BLaER1 treated with 17β-estradiol and CSF1 and Interleukin-3, amounts not matched to agents 10 nM and 100 nM (cell line): ENCODE results near the gene RGS16.
A peak's percentile ranks its signal among the peaks of the same experiment; 100 is the strongest.

ENCODE experiments used
- H3K27ac ChIP-seq, 11 experiments: shearing (Covaris generic); formaldehyde crosslinking; 2 replicates each; pipeline ENCODE4 v1.8.1; 2022
- H3K27me3 ChIP-seq, 11 experiments: shearing (Covaris generic); formaldehyde crosslinking; 2 replicates each; pipeline ENCODE4 v1.8.1; 2022
- H3K36me3 ChIP-seq, 11 experiments: shearing (Covaris generic); formaldehyde crosslinking; 2 replicates each; pipeline ENCODE4 v1.8.1; 2022
- H3K4me1 ChIP-seq, 10 experiments: shearing (Covaris generic); formaldehyde crosslinking; 2 replicates each; pipeline ENCODE4 v1.8.1; 2022
- H3K4me2 ChIP-seq, 11 experiments: shearing (Covaris generic); formaldehyde crosslinking; 2 replicates each; pipeline ENCODE4 v1.8.1; 2022
- H3K4me3 ChIP-seq, 10 experiments: shearing (Covaris generic); formaldehyde crosslinking; 2 replicates each; pipeline ENCODE4 v1.8.1; 2022
- H3K9ac ChIP-seq, 11 experiments: shearing (Covaris generic); formaldehyde crosslinking; 2 replicates each; pipeline ENCODE4 v1.8.1; 2022
- H3K9me3 ChIP-seq, 11 experiments: shearing (Covaris generic); formaldehyde crosslinking; replicated peaks in 1 of 11; 2 replicates each; pipeline ENCODE4 v1.8.1; 2022
- H4K20me1 ChIP-seq, 11 experiments: shearing (Covaris generic); formaldehyde crosslinking; 2 replicates each; pipeline ENCODE4 v1.8.1; 2022
- Cebpa-rat ChIP-seq, 11 experiments: shearing (Covaris generic); IDR thresholded peaks; 2 replicates each; pipeline ENCODE4 v1.8.1; 2022

The RGS16 gene, protein sequence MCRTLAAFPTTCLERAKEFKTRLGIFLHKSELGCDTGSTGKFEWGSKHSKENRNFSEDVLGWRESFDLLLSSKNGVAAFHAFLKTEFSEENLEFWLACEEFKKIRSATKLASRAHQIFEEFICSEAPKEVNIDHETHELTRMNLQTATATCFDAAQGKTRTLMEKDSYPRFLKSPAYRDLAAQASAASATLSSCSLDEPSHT

GRCh38 chr1:182604175-182605164 is at the start of gene RGS16:
TSS of gene RGS16 (minus strand) at chr1:182604389. CDS start at chr1:182604259, 130 bp downstream.
- Histone ChIP-seq H3K4me1 (peaks cover 71 to 86% (median 82%) of the 10 kb centered on the region in 10 experiments), H4K20me1 (peaks cover 0 to 47% (median 35%) of the 10 kb centered on the region in 11 experiments; a peak in 17 of 22 replicates), H3K27ac (peak within 1 kb of the TSS in 10 of 11 experiments; percentile 55 to 84 (median 68); a peak in 20 of 22 replicates), H3K27me3 (0 out of 22 replicates have a peak, but pooled peaks cover 0 to 4% (median 0%) of the 10 kb centered on the region in 11 experiments), H3K9ac (peak within 1 kb of the TSS; percentile 67 to 88 (median 75)), H3K9me3 (no peaks in the 10 kb centered on the region), H3K36me3 (peaks cover 15 to 38% (median 29%) of the 10 kb centered on the region in 11 experiments; a peak in 21 of 22 replicates), H3K4me2 (peak within 1 kb of the TSS; percentile 91 to 98 (median 96)), H3K4me3 (peak within 1 kb of the TSS; percentile 62 to 86 (median 72))
- no peak for TF ChIP-seq Cebpa-rat (IDR thresholded peaks at IDR 0.05)

DNA sequence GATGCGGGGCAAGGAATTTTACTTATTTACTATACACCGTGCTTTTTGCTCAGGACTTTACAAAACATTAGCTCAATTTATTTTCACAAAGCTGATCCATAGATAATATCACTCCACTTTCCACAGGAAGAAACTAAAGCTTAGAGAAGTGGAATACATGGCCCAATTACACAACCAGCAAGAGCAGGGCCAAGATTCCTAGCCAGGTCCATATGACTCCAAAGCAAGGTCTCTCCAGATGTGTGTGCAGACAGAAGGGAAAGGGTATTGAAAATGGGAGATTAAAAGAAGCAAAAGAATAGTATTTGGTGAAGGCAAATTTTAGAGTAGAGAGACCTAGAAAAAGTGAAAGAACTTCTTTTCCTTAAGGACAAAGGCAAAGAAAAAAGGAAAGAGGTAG is 49.8 kb upstream of the RGS16 start:
- Histone ChIP-seq H3K27me3 (no peaks in the 10 kb centered on the region), H3K36me3 (no peaks in the 10 kb centered on the region), H3K9ac (no peak overlapping the region), H3K4me1 (peaks cover 0 to 23% (median 3%) of the 10 kb centered on the region in 10 experiments; a peak in 9 of 20 replicates), H3K4me2 (no peak overlapping the region), H3K27ac (no peak overlapping the region), H4K20me1 (no peaks in the 10 kb centered on the region), H3K9me3 (no peaks in the 10 kb centered on the region), H3K4me3 (no peak overlapping the region)
- no peak for TF ChIP-seq Cebpa-rat (IDR thresholded peaks at IDR 0.05)

GRCh38 chr1:182652933-182653332 is 48.7 kb upstream of the RGS16 start:
- no peak overlapping the region for H3K9ac ChIP-seq
- no peaks in the 10 kb centered on the region for H3K9me3 ChIP-seq
- no peaks in the 10 kb centered on the region for H3K36me3 ChIP-seq
- no peaks in the 10 kb centered on the region for H4K20me1 ChIP-seq
- H3K27ac ChIP-seq, result no peak overlapping the region; a peak in 1 of 22 replicates
- no peak overlapping the region for H3K4me3 ChIP-seq
- no peaks in the 10 kb centered on the region for H3K27me3 ChIP-seq
- H3K4me1 ChIP-seq, result peaks cover 0 to 23% (median 4%) of the 10 kb centered on the region in 10 experiments; a peak in 9 of 20 replicates
- no peak for TF ChIP-seq Cebpa-rat (IDR thresholded peaks at IDR 0.05)
- H3K4me2 ChIP-seq, result peak overlapping the region in 4 of 11 experiments; percentile 6 to 42 (median 14); a peak in 5 of 22 replicates

- H3K4me2 ChIP-seq, result no peak overlapping the region
- TF ChIP-seq Cebpa-rat (IDR thresholded peaks at IDR 0.05), result no peak
- no peaks in the 10 kb centered on the region for H3K36me3 ChIP-seq
- no peak overlapping the region for H3K27ac ChIP-seq
- H3K4me3 ChIP-seq, result no peak overlapping the region
- H3K9me3 ChIP-seq, result no peaks in the 10 kb centered on the region
- H4K20me1 ChIP-seq, result no peaks in the 10 kb centered on the region
- no peak overlapping the region for H3K9ac ChIP-seq
- H3K4me1 ChIP-seq, result peaks cover 0 to 23% (median 4%) of the 10 kb centered on the region in 10 experiments; a peak in 9 of 20 replicates
- no peaks in the 10 kb centered on the region for H3K27me3 ChIP-seq
These were observed 47.1 kb upstream of the RGS16 start for GRCh38 chr1:182651339-182651724.

- no peak overlapping the region for H3K4me3 ChIP-seq
- H4K20me1 ChIP-seq, result no peaks in the 10 kb centered on the region
- no peak overlapping the region for H3K27ac ChIP-seq
- no peak overlapping the region for H3K9ac ChIP-seq
- no peaks in the 10 kb centered on the region for H3K36me3 ChIP-seq
- no peak overlapping the region for H3K4me2 ChIP-seq
- TF ChIP-seq Cebpa-rat (IDR thresholded peaks at IDR 0.05), result no peak
- H3K27me3 ChIP-seq, result no peaks in the 10 kb centered on the region
- no peaks in the 10 kb centered on the region for H3K9me3 ChIP-seq
- peaks cover 0 to 23% (median 4%) of the 10 kb centered on the region in 10 experiments; a peak in 9 of 20 replicates for H3K4me1 ChIP-seq
These were observed 46.6 kb upstream of the RGS16 start for GRCh38 chr1:182650678-182651338.

DNA sequence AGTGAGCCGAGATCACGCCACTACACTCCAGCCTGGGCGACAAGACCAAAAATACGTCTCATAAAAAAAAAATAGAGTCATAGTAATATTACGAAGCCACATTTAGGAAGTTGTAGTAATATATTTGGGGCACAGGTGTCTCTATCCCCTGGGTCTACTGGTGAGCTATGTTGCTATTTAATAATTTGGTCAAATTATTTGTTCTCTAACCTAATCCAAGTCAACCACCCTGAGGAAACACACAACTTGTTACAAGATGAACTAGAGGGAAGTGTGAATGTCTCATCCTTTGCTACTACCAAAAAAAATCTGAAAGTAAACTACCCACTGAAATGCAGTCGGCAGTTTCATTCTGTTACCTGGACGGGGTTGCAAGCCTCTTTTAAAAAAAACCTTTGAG is 44.9 kb upstream of the RGS16 start:
- Histone ChIP-seq H3K9me3 (no peaks in the 10 kb centered on the region; a peak in 1 of 22 replicates), H3K4me3 (no peak overlapping the region), H4K20me1 (no peaks in the 10 kb centered on the region), H3K27me3 (no peaks in the 10 kb centered on the region), H3K36me3 (no peaks in the 10 kb centered on the region), H3K4me1 (peaks cover 8 to 18% (median 14%) of the 10 kb centered on the region in 10 experiments; a peak in 17 of 20 replicates), H3K27ac (no peak overlapping the region), H3K4me2 (peak overlapping the region in 2 of 11 experiments; percentile 18 to 19; a peak in 2 of 22 replicates), H3K9ac (no peak overlapping the region)
- no peak for TF ChIP-seq Cebpa-rat (IDR thresholded peaks at IDR 0.05)

DNA sequence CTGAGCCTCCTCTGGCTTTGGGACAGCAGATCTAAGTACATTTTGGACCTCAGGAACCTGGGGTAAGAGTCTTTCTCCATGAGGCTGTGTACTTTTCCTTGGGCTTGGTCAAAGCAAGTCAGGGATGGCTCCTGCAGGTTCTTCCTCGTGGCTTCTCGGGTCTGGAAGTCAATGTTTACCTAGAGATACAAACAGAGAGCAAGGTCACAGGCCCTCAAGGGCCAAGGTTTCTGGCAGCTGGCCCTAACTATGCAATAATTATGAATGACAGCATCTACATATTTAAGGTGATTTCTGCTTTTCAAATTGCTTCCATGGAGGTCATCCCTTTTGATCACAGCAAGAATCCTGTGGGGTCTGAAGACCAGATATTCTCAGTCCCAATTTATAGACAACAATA is 42.5 kb upstream of the RGS16 start:
- H3K4me3 ChIP-seq, result no peak overlapping the region
- no peak overlapping the region for H3K9ac ChIP-seq
- peaks cover 0 to 23% (median 20%) of the 10 kb centered on the region in 10 experiments; a peak in 13 of 20 replicates for H3K4me1 ChIP-seq
- no peaks in the 10 kb centered on the region for H4K20me1 ChIP-seq
- H3K4me2 ChIP-seq, result no peak overlapping the region
- no peaks in the 10 kb centered on the region for H3K36me3 ChIP-seq
- no peak for TF ChIP-seq Cebpa-rat (IDR thresholded peaks at IDR 0.05)
- no peak overlapping the region for H3K27ac ChIP-seq
- H3K9me3 ChIP-seq, result no peaks in the 10 kb centered on the region; a peak in 1 of 22 replicates
- no peaks in the 10 kb centered on the region for H3K27me3 ChIP-seq

GRCh38 chr1:182644886-182645285 is 40.7 kb upstream of the RGS16 start:
- Histone ChIP-seq H3K36me3 (no peaks in the 10 kb centered on the region), H3K27ac (no peak overlapping the region)

More at GRCh38 chr1:182644886-182645285, 40.7 kb upstream of the RGS16 start:
- H3K27me3 ChIP-seq, result no peaks in the 10 kb centered on the region
- no peak for TF ChIP-seq Cebpa-rat (IDR thresholded peaks at IDR 0.05)
- peak overlapping the region in 8 of 11 experiments; percentile 1 to 38 (median 18); a peak in 11 of 22 replicates for H3K4me2 ChIP-seq
- no peak overlapping the region for H3K4me3 ChIP-seq
- H3K9me3 ChIP-seq, result no peaks in the 10 kb centered on the region; a peak in 1 of 22 replicates
- H4K20me1 ChIP-seq, result no peaks in the 10 kb centered on the region
- H3K9ac ChIP-seq, result no peak overlapping the region
- H3K4me1 ChIP-seq, result peaks cover 0 to 23% (median 20%) of the 10 kb centered on the region in 10 experiments; a peak in 13 of 20 replicates
